GM19324 (cell line): Measurements from ENCODE around the gene ITK.
A peak's percentile ranks its signal among the peaks of the same experiment; 100 is the strongest.

Experiments
- ATAC-seq: cut with Tn5 transposase; IDR thresholded peaks from one replicate; pipeline ENCODE4 v1.9.1; 2021; ENCODE audit warnings: mild to moderate bottlenecking, moderate library complexity; ENCODE audit not compliant: unreplicated experiment, low FRiP score

Gene ITK

GRCh38 chr5:157270771-157271170, 90.1 kb downstream of the ITK start:
- ATAC-seq, result no peak

- ATAC-seq, result peak; percentile 87
Observed at GRCh38 chr5:157271740-157272271, 91.2 kb downstream of the ITK start.

GRCh38 chr5:157273131-157273556, 92.5 kb downstream of the ITK start:
- peak; percentile 56 for ATAC-seq

- ATAC-seq, result no peak
Observed at GRCh38 chr5:157275403-157275802, 94.8 kb downstream of the ITK start.

- ATAC-seq, result no peak
Observed at GRCh38 chr5:157278319-157279037, 97.8 kb downstream of the ITK start.

- ATAC-seq, result no peak
Observed at GRCh38 chr5:157279605-157280239, 99.1 kb downstream of the ITK start.

GRCh38 chr5:157280927-157281326, 100.3 kb downstream of the ITK start:
- no peak for ATAC-seq

GRCh38 chr5:157282150-157282549, 101.5 kb downstream of the ITK start:
- ATAC-seq, result no peak

- ATAC-seq, result peak; percentile 97
Observed at GRCh38 chr5:157283434-157283833, 102.8 kb downstream of the ITK start.

- no peak for ATAC-seq
Observed at GRCh38 chr5:157284458-157285212, 104.0 kb downstream of the ITK start.

- ATAC-seq, result no peak
Observed at GRCh38 chr5:157285310-157286035, 104.8 kb downstream of the ITK start.

GRCh38 chr5:157286761-157287211, 106.1 kb downstream of the ITK start:
- ATAC-seq, result no peak

- no peak for ATAC-seq
Observed at GRCh38 chr5:157288405-157289163, 107.9 kb downstream of the ITK start.

GRCh38 chr5:157289164-157289819, 108.7 kb downstream of the ITK start:
- ATAC-seq, result no peak

- ATAC-seq, result no peak
Observed at GRCh38 chr5:157290156-157290980, 109.7 kb downstream of the ITK start.

- ATAC-seq, result peak; percentile 88
Observed at GRCh38 chr5:157290981-157291711, 110.5 kb downstream of the ITK start.

GRCh38 chr5:157292599-157292998, 112.0 kb downstream of the ITK start:
- no peak for ATAC-seq
